ENCODE measurements around the gene KIAA0825. TPM values are rescaled to one million over a fixed set of nuclear protein-coding genes. Genes with fewer than 3 reads are reported as not detected.

The KIAA0825 gene
- total and polyA plus RNA-seq, 3 donors from 2014 or later = 4.1 to 11.2 (median 9.3) TPM

- WGBS, 2 donors = 88 to 93% methylated on average over 5 of the region's 5 CpGs
- Histone ChIP-seq H3K36me3 (ENCODE audit: low read depth, missing control alignments) (no peaks in the 10 kb centered on the region), H3K4me1 (no peaks in the 10 kb centered on the region), H3K4me3 (no peak overlapping the region), H3K27me3 (no peaks in the 10 kb centered on the region), H3K9me3 (no peaks in the 10 kb centered on the region), H3K27ac (no peak overlapping the region)
- no peak for TF ChIP-seq CTCF (IDR thresholded peaks at IDR 0.05)
- no peak for TF ChIP-seq POLR2A (IDR thresholded peaks at IDR 0.05)
- intact Hi-C loops (cut with DNase I; ENCODE audit: low total_unique reads) = no loop called here
- no peak for DNase-seq
These were observed 306.1 kb downstream of the KIAA0825 start for GRCh38 chr5:94312298-94312697.

- 86 to 87% methylated on average over 1 of the region's 1 CpG for WGBS, 2 donors
These were observed 307.6 kb downstream of the KIAA0825 start for GRCh38 chr5:94310833-94311232.

GRCh38 chr5:94309141-94309540 is 309.3 kb downstream of the KIAA0825 start:
- no peak for DNase-seq
- 42 to 44% methylated on average over 1 of the region's 1 CpG for WGBS, 2 donors
- H3K4me1 ChIP-seq = no peaks in the 10 kb centered on the region
- H3K9me3 ChIP-seq = no peaks in the 10 kb centered on the region
- no peaks in the 10 kb centered on the region for H3K36me3 ChIP-seq (ENCODE audit: low read depth, missing control alignments)
- no peak overlapping the region for H3K27ac ChIP-seq
- H3K4me3 ChIP-seq = no peak overlapping the region
- no peaks in the 10 kb centered on the region for H3K27me3 ChIP-seq
- no peak for TF ChIP-seq CTCF (IDR thresholded peaks at IDR 0.05)
- no peak for TF ChIP-seq POLR2A (IDR thresholded peaks at IDR 0.05)
- intact Hi-C loops (cut with DNase I; ENCODE audit: low total_unique reads) = no loop called here

More at GRCh38 chr5:94310833-94311232, 307.6 kb downstream of the KIAA0825 start:
- H3K4me3 ChIP-seq = no peak overlapping the region
- H3K27ac ChIP-seq = no peak overlapping the region
- no peaks in the 10 kb centered on the region for H3K9me3 ChIP-seq
- TF ChIP-seq CTCF (IDR thresholded peaks at IDR 0.05) = no peak
- no peak for TF ChIP-seq POLR2A (IDR thresholded peaks at IDR 0.05)
- intact Hi-C loops (cut with DNase I; ENCODE audit: low total_unique reads) = no loop called here
- H3K27me3 ChIP-seq = no peaks in the 10 kb centered on the region
- no peaks in the 10 kb centered on the region for H3K4me1 ChIP-seq
- no peak for DNase-seq
- no peaks in the 10 kb centered on the region for H3K36me3 ChIP-seq (ENCODE audit: low read depth, missing control alignments)

GRCh38 chr5:94308442-94308841 is 310.0 kb downstream of the KIAA0825 start:
- H3K27ac ChIP-seq = no peak overlapping the region
- no peak for TF ChIP-seq POLR2A (IDR thresholded peaks at IDR 0.05)
- no peak for TF ChIP-seq CTCF (IDR thresholded peaks at IDR 0.05)
- no peaks in the 10 kb centered on the region for H3K27me3 ChIP-seq
- H3K36me3 ChIP-seq (ENCODE audit: low read depth, missing control alignments) = no peaks in the 10 kb centered on the region
- intact Hi-C loops (cut with DNase I; ENCODE audit: low total_unique reads) = no loop called here
- no peaks in the 10 kb centered on the region for H3K9me3 ChIP-seq
- no peak overlapping the region for H3K4me3 ChIP-seq
- WGBS, 2 donors = 83 to 89% methylated on average over 1 of the region's 1 CpG
- H3K4me1 ChIP-seq = no peaks in the 10 kb centered on the region
- DNase-seq = no peak

- H3K36me3 ChIP-seq (ENCODE audit: low read depth, missing control alignments) = no peaks in the 10 kb centered on the region
- 91 to 92% methylated on average over 7 of the region's 7 CpGs for WGBS, 2 donors
- no peaks in the 10 kb centered on the region for H3K9me3 ChIP-seq
- H3K27ac ChIP-seq = no peak overlapping the region
- no peaks in the 10 kb centered on the region for H3K27me3 ChIP-seq
- TF ChIP-seq CTCF (IDR thresholded peaks at IDR 0.05) (no peak), POLR2A (IDR thresholded peaks at IDR 0.05) (no peak)
- DNase-seq = no peak
- no peaks in the 10 kb centered on the region for H3K4me1 ChIP-seq
- H3K4me3 ChIP-seq = no peak overlapping the region
- intact Hi-C loops (cut with DNase I; ENCODE audit: low total_unique reads) = no loop called here
These were observed 314.3 kb downstream of the KIAA0825 start for GRCh38 chr5:94304146-94304545.

Data from testis (tissue), 3 donors.